Parathyroid adenoma (tissue), 2 donors: Measurements from ENCODE around the gene PRKD2.

Source experiments
- H2AFZ ChIP-seq: fragments of 300-600 bp; sonication (generic); one replicate; pipeline ENCODE4 v1.7.0; 2017; ENCODE audit warnings: antibody characterized with exemption, mild to moderate bottlenecking
- H3K27ac ChIP-seq: fragments of 300-600 bp; sonication (generic); one replicate; pipeline ENCODE4 v1.7.0; 2017
- H3K27me3 ChIP-seq: fragments of 300-600 bp; sonication (generic); one replicate; pipeline ENCODE4 v1.7.0; 2017; ENCODE audit warnings: low read length; ENCODE audit not compliant: control insufficient read depth, insufficient read depth
- H3K36me3 ChIP-seq: fragments of 300-600 bp; sonication (generic); one replicate; pipeline ENCODE4 v1.7.0; 2017; ENCODE audit warnings: low read length; ENCODE audit not compliant: control insufficient read depth, insufficient read depth
- H3K4me1 ChIP-seq: fragments of 300-600 bp; sonication (generic); one replicate; pipeline ENCODE4 v1.7.0; 2017; ENCODE audit warnings: control low read depth
- H3K4me2 ChIP-seq: fragments of 300-600 bp; sonication (generic); one replicate; pipeline ENCODE4 v1.7.0; 2017; ENCODE audit warnings: low read length
- H3K4me3 ChIP-seq: fragments of 300-600 bp; sonication (generic); one replicate; pipeline ENCODE4 v1.7.0; 2017; ENCODE audit warnings: low read depth, low read length
- H3K79me2 ChIP-seq: fragments of 300-600 bp; sonication (generic); one replicate; pipeline ENCODE4 v1.7.0; 2017; ENCODE audit warnings: control low read depth
- H3K9ac ChIP-seq: fragments of 300-600 bp; sonication (generic); one replicate; pipeline ENCODE4 v1.7.0; 2017; ENCODE audit warnings: mild to moderate bottlenecking
- H3K9me3 ChIP-seq: fragments of 300-600 bp; sonication (generic); one replicate; pipeline ENCODE4 v1.7.0; 2017; ENCODE audit warnings: low read length; ENCODE audit not compliant: control insufficient read depth
- CTCF ChIP-seq: fragments of 300-600 bp; sonication (generic); IDR thresholded peaks from one replicate; pipeline ENCODE4 v1.7.0; 2017; ENCODE audit warnings: antibody characterized with exemption, mild to moderate bottlenecking
- donor health status: primary hyperparathyroidism.

PRKD2 gene

GRCh38 chr19:46745521-46746280 lies 28.8 kb upstream of the PRKD2 start, which contains the start of gene FKRP:
TSS of gene FKRP (plus strand) at chr19:46746057. CDS start at chr19:46755451, 9,394 bp downstream.
- H3K79me2 ChIP-seq, result peaks cover 27% of the 10 kb centered on the region
- no peak within 1 kb of the TSS for H3K27ac ChIP-seq
- H2AFZ ChIP-seq, result peak within 1 kb of the TSS; percentile 88
- peak within 1 kb of the TSS; percentile 96 for H3K4me2 ChIP-seq
- H3K4me3 ChIP-seq, result peak within 1 kb of the TSS; percentile 80
- no peaks in the 10 kb centered on the region for H3K4me1 ChIP-seq
- no peaks in the 10 kb centered on the region for H3K9me3 ChIP-seq
- peak within 1 kb of the TSS; percentile 42 for H3K9ac ChIP-seq
- H3K36me3 ChIP-seq, result no peaks in the 10 kb centered on the region
- H3K27me3 ChIP-seq, result no peaks in the 10 kb centered on the region
- TF ChIP-seq CTCF, result no peak

DNA sequence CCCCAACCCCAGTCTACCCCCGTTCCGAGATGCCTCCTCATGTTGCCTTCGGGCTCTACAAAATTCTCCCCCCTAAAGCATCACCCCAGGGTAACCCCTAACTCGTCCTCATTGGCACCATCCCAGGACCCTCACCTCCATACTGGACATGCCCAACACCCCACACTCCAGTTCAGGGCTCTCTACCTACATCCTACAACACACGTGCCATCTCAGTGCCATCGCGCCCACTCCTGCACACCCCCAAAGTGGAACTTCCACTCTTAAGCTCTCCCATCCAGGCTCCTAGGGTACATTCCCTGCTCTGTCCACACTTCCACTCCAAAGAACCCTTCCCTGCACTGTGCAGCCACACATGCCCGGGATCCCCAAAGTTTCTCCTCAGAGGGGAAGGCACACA lies 28.1 kb upstream of the PRKD2 start:
- no peaks in the 10 kb centered on the region for H3K4me1 ChIP-seq
- H3K79me2 ChIP-seq, result peaks cover 30% of the 10 kb centered on the region
- H3K9me3 ChIP-seq, result no peaks in the 10 kb centered on the region
- no peaks in the 10 kb centered on the region for H3K36me3 ChIP-seq
- no peak overlapping the region for H3K27ac ChIP-seq
- H3K4me2 ChIP-seq, result peak overlapping the region; percentile 88
- peak overlapping the region; percentile 88 for H2AFZ ChIP-seq
- no peak for TF ChIP-seq CTCF
- peak overlapping the region; percentile 77 for H3K4me3 ChIP-seq
- peak overlapping the region; percentile 42 for H3K9ac ChIP-seq
- no peaks in the 10 kb centered on the region for H3K27me3 ChIP-seq

DNA sequence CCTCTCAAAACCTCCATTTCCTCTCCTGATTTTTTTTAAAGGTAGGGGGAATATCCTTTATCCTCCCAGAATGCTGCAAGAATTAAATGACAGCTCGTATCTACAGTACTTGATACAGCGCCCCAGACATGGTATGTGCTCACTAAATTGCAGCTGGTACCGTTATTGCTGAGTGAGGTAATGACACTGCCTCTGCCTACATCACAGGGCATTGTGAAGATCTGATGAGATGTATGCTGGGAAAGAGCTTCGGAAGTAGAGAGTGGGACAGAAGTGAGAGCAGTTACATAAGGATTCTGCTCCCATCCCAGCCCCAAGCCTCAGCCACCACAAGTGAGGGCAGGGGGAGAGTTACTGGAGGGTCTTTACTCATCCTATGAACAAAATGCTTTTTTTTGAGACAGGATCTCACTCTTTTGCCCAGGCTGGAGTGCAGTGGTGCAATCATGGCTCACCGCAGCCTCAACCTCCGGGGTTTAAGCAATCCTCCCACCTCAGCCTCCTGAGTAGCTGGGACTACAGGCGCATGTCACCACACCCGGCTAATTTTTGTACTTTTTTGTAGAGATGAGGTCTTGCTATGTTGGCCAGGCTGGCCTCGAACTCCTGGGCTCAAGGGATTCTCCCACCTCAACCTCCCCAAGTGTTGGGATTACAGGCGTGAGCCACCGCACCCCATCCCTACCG lies 27.2 kb upstream of the PRKD2 start:
- no peaks in the 10 kb centered on the region for H3K27me3 ChIP-seq
- H2AFZ ChIP-seq, result no peak overlapping the region
- no peak overlapping the region for H3K4me3 ChIP-seq
- H3K4me1 ChIP-seq, result no peaks in the 10 kb centered on the region
- no peaks in the 10 kb centered on the region for H3K9me3 ChIP-seq
- no peak overlapping the region for H3K4me2 ChIP-seq
- no peaks in the 10 kb centered on the region for H3K36me3 ChIP-seq
- no peak for TF ChIP-seq CTCF
- peaks cover 30% of the 10 kb centered on the region for H3K79me2 ChIP-seq
- no peak overlapping the region for H3K27ac ChIP-seq
- no peak overlapping the region for H3K9ac ChIP-seq

GRCh38 chr19:46742926-46743480 lies 26.1 kb upstream of the PRKD2 start:
- no peaks in the 10 kb centered on the region for H3K27me3 ChIP-seq
- H3K27ac ChIP-seq, result no peak overlapping the region
- H3K36me3 ChIP-seq, result no peaks in the 10 kb centered on the region
- no peak overlapping the region for H3K9ac ChIP-seq
- H2AFZ ChIP-seq, result no peak overlapping the region
- TF ChIP-seq CTCF, result no peak
- peaks cover 33% of the 10 kb centered on the region for H3K79me2 ChIP-seq
- H3K9me3 ChIP-seq, result no peaks in the 10 kb centered on the region
- H3K4me1 ChIP-seq, result no peaks in the 10 kb centered on the region
- no peak overlapping the region for H3K4me2 ChIP-seq
- no peak overlapping the region for H3K4me3 ChIP-seq
